HG03175 (cell line): ENCODE measurements around the gene EVI5.
A peak's percentile ranks its signal among the peaks of the same experiment; 100 is the strongest.

Experiments used
- ATAC-seq: cut with Tn5 transposase; IDR thresholded peaks from one replicate; pipeline ENCODE4 v1.9.1; 2021; ENCODE audit warnings: mild to moderate bottlenecking, moderate library complexity; ENCODE audit not compliant: unreplicated experiment

Gene EVI5

GRCh38 chr1:92486251-92487077, 298.4 kb downstream of the EVI5 start, which contains the start of gene GFI1:
Gene GFI1 (minus strand): TSS chr1:92486925. CDS start chr1:92483487, 3,438 bp downstream.
- ATAC-seq, result peak; percentile 21

GRCh38 chr1:92485381-92486250, 299.3 kb downstream of the EVI5 start:
- peak; percentile 55 for ATAC-seq

GRCh38 chr1:92484472-92485380, 300.2 kb downstream of the EVI5 start:
- ATAC-seq, result peak; percentile 27

- no peak for ATAC-seq
These were observed 301.1 kb downstream of the EVI5 start for GRCh38 chr1:92483610-92484471.

- no peak for ATAC-seq
These were observed 302.0 kb downstream of the EVI5 start for GRCh38 chr1:92482665-92483609.

- no peak for ATAC-seq
These were observed 302.8 kb downstream of the EVI5 start for GRCh38 chr1:92481971-92482664.

- no peak for ATAC-seq
These were observed 303.3 kb downstream of the EVI5 start for GRCh38 chr1:92481599-92481925.

GRCh38 chr1:92480813-92481598, 303.9 kb downstream of the EVI5 start:
- ATAC-seq, result no peak

- no peak for ATAC-seq
These were observed 304.6 kb downstream of the EVI5 start for GRCh38 chr1:92480200-92480812.

GRCh38 chr1:92479587-92479986, 305.3 kb downstream of the EVI5 start:
- ATAC-seq, result no peak

- ATAC-seq, result no peak
These were observed 306.5 kb downstream of the EVI5 start for GRCh38 chr1:92478393-92478792.

GRCh38 chr1:92476071-92476631, 308.8 kb downstream of the EVI5 start:
- no peak for ATAC-seq

GRCh38 chr1:92475029-92475428, 309.9 kb downstream of the EVI5 start:
- ATAC-seq, result no peak

- no peak for ATAC-seq
These were observed 311.0 kb downstream of the EVI5 start for GRCh38 chr1:92473781-92474495.

GRCh38 chr1:92470216-92470615, 314.7 kb downstream of the EVI5 start:
- no peak for ATAC-seq
